HCT116 (cell line): ENCODE results near the gene PRDM2. TPM values are rescaled to one million over a fixed set of nuclear protein-coding genes. Genes with fewer than 3 reads are reported as not detected.

Experiments used
- ATAC-seq: fragments of 200-7000 bp; cut with Tn5 transposase; 2 replicates; pipeline ENCODE4 v1.9.1; 2020; ENCODE audit warnings: mild to moderate bottlenecking, moderate library complexity
- BruUV-seq: library from RNA; stranded (reverse); fragments of 400-500 nt; replicated peaks from 2 replicates; lab custom pipeline; 2021; lab: Mats Ljungman, UMichigan
- CTCF ChIA-PET: fragments of 300-600 bp; sonication (Branson Sonifier 250); formaldehyde crosslinking; loops from one replicate; lab custom pipeline; 2021; ENCODE audit warnings: antibody characterized with exemption; lab: Charles Lee
- POLR2A ChIA-PET: fragments of 300-600, 350-600 bp; sonication (Branson Sonifier 250); formaldehyde crosslinking; loops from one replicate; lab custom pipeline; 2021; ENCODE audit warnings: antibody characterized with exemption; lab: Charles Lee
- RAD21 ChIA-PET, 2 experiments: fragments of 300-600 bp; sonication (Branson Sonifier 250); formaldehyde crosslinking; loops; one replicate each; lab custom pipeline; 2023; ENCODE audit warnings: low total read pairs in 2 of 2; ENCODE audit not compliant: uncharacterized antibody in 2 of 2, unreplicated experiment in 2 of 2, low non-redundant PET in 1 of 2; lab: Charles Lee
- DNase-seq: peaks from one replicate; pipeline ENCODE4 v3.0.0-alpha.2; 2010; ENCODE audit warnings: low read depth, low spot score
- H2AFZ ChIP-seq: fragments of 200-600 bp; shearing (Covaris generic), sonication (generic); 2 replicates; pipeline ENCODE4 v1.6.1; 2017; ENCODE audit warnings: low read depth, mixed run types, mixed read lengths, antibody characterized with exemption, low read length; ENCODE audit not compliant: poor library complexity, severe bottlenecking
- H3K27ac ChIP-seq: 2 replicates; pipeline ENCODE4 v1.5.1; 2012; ENCODE audit warnings: low read depth, low read length
- H3K27me3 ChIP-seq: fragments of 200-600 bp; sonication (generic); 2 replicates; pipeline ENCODE4 v1.6.1; 2016; ENCODE audit warnings: mixed run types, low read length, mixed read lengths; ENCODE audit not compliant: insufficient read depth
- H3K36me3 ChIP-seq, 2 experiments: fragments of 200-500 bp in 1 of 2; fragments of 200-600 bp in 1 of 2; sonication (Bioruptor generic) in 1 of 2; sonication (generic) in 1 of 2; 2 replicates each; pipeline versions ENCODE4 v1.5.1 to v1.6.1; 2014 to 2016; ENCODE audit warnings: low read length in 2 of 2, inconsistent platforms in 1 of 2, mixed read lengths in 1 of 2, mixed run types in 1 of 2; ENCODE audit not compliant: insufficient read depth in 2 of 2, control insufficient read depth in 1 of 2
- H3K4me1 ChIP-seq, 2 experiments: fragments of 200-600 bp in 1 of 2; sonication (generic) in 1 of 2; 2 replicates each; pipeline versions ENCODE4 v1.5.1 to v1.6.1; 2012 to 2017; ENCODE audit warnings: low read length in 2 of 2, inconsistent platforms in 1 of 2, mild to moderate bottlenecking in 1 of 2, mixed read lengths in 1 of 2, mixed run types in 1 of 2, moderate library complexity in 1 of 2; ENCODE audit not compliant: insufficient read depth in 2 of 2, control insufficient read depth in 1 of 2
- H3K4me2 ChIP-seq: fragments of 200-600 bp; sonication (generic); 2 replicates; pipeline ENCODE4 v1.6.1; 2017; ENCODE audit warnings: mixed run types, low read length, mixed read lengths
- H3K4me3 ChIP-seq, 2 experiments: fragments of 200-600 bp in 1 of 2; sonication (generic) in 1 of 2; replicated peaks in 1 of 2; 2 replicates each; pipeline ENCODE4 v1.5.1; 2011 to 2016; ENCODE audit warnings: low read length in 2 of 2, control low read depth in 1 of 2, low read depth in 1 of 2, mild to moderate bottlenecking in 1 of 2, mixed read lengths in 1 of 2, mixed run types in 1 of 2
- H3K79me2 ChIP-seq: fragments of 200-600 bp; sonication (generic); 2 replicates; pipeline ENCODE4 v1.6.1; 2017; ENCODE audit warnings: mild to moderate bottlenecking, mixed run types, low read length, moderate library complexity, mixed read lengths; ENCODE audit not compliant: insufficient read depth
- H3K9ac ChIP-seq: fragments of 200-600 bp; sonication (generic); 2 replicates; pipeline ENCODE4 v1.6.1; 2016; ENCODE audit warnings: low read length, mixed read lengths
- H3K9me2 ChIP-seq: fragments of 200-600 bp; sonication (generic), shearing (Covaris generic); 2 replicates; pipeline ENCODE4 v1.6.1; 2017; ENCODE audit warnings: mixed run types, mild to moderate bottlenecking, moderate library complexity; ENCODE audit not compliant: insufficient read depth
- H3K9me3 ChIP-seq, 2 experiments: fragments of 200-500 bp in 1 of 2; fragments of 200-600 bp in 1 of 2; sonication (Bioruptor generic) in 1 of 2; sonication (generic) in 1 of 2; 2 replicates each; pipeline ENCODE4 v1.6.1; 2014 to 2017; ENCODE audit warnings: low read length in 2 of 2, mixed read lengths in 2 of 2, inconsistent platforms in 1 of 2, low read depth in 1 of 2, mild to moderate bottlenecking in 1 of 2, mixed run types in 1 of 2, moderate library complexity in 1 of 2; ENCODE audit not compliant: control insufficient read depth in 1 of 2, insufficient read depth in 1 of 2
- H4K20me1 ChIP-seq: fragments of 200-600 bp; sonication (generic), shearing (Covaris generic); 2 replicates; pipeline ENCODE4 v1.6.1; 2017; ENCODE audit warnings: mixed run types, mild to moderate bottlenecking, moderate library complexity; ENCODE audit not compliant: insufficient read depth
- CBX3 ChIP-seq: IDR thresholded peaks from 2 replicates; pipeline ENCODE4 v1.6.1; 2012; ENCODE audit warnings: low read depth
- CEBPB ChIP-seq: IDR thresholded peaks from 2 replicates; pipeline ENCODE4 v1.6.1; 2012; ENCODE audit warnings: low read depth
- ELF1 ChIP-seq: IDR thresholded peaks from 2 replicates; pipeline ENCODE4 v1.6.1; 2012; ENCODE audit warnings: low read depth, borderline replicate concordance
- EZH2 ChIP-seq: fragments of 200-600 bp; sonication (generic); IDR thresholded peaks from 2 replicates; pipeline ENCODE4 v1.6.1; 2017; ENCODE audit warnings: antibody characterized with exemption, mixed run types
- EZH2phosphoT487 ChIP-seq: fragments of 200-600 bp; IDR thresholded peaks from 2 replicates; pipeline ENCODE4 v1.6.1; 2018; ENCODE audit warnings: antibody characterized with exemption, borderline replicate concordance
- FOSL1 ChIP-seq: IDR thresholded peaks from 2 replicates; pipeline ENCODE4 v1.6.1; 2012; ENCODE audit warnings: low read depth
- JUND ChIP-seq: IDR thresholded peaks from 2 replicates; pipeline ENCODE4 v1.6.1; 2012
- POLR2A ChIP-seq: IDR thresholded peaks from 2 replicates; pipeline ENCODE4 v1.7.0; 2011; ENCODE audit warnings: borderline replicate concordance; ENCODE audit not compliant: insufficient read depth, insufficient read length; ENCODE audit errors: extremely low read depth
- POLR2AphosphoS5 ChIP-seq: IDR thresholded peaks from 2 replicates; pipeline ENCODE4 v1.6.1; 2011; ENCODE audit warnings: mild to moderate bottlenecking, low read depth, low read length, moderate library complexity
- SIN3A ChIP-seq: IDR thresholded peaks from 2 replicates; pipeline ENCODE4 v1.6.1; 2012; ENCODE audit warnings: low read depth
- SRF ChIP-seq: IDR thresholded peaks from 2 replicates; pipeline ENCODE4 v1.6.1; 2012; ENCODE audit warnings: low read depth
- TCF7L2 ChIP-seq: IDR thresholded peaks from 2 replicates; pipeline ENCODE4 v1.7.0; 2011; ENCODE audit warnings: borderline replicate concordance, inconsistent platforms; ENCODE audit not compliant: insufficient read depth, insufficient read length; ENCODE audit errors: extremely low read depth
- YY1 ChIP-seq: IDR thresholded peaks from 2 replicates; pipeline ENCODE4 v1.6.1; 2011; ENCODE audit warnings: low read length, low read depth, moderate library complexity, mild to moderate bottlenecking; ENCODE audit not compliant: insufficient replicate concordance; ENCODE audit errors: extremely low read depth
- intact Hi-C: fragments of 100-400 bp; cut with micrococcal nuclease; formaldehyde crosslinking; loops from 2 replicates; pipeline ENCODE4 v1.10.0; 2022
- total RNA-seq: library from RNA; stranded (reverse); gene quantifications from one replicate; pipeline ENCODE4 v1.2.1, GENCODE V29; 2021; ENCODE audit not compliant: unreplicated experiment
- TF ChIP-seq, protein P1 (sequence below): IDR thresholded peaks from 2 replicates; pipeline ENCODE4 v1.6.1; 2011; ENCODE audit warnings: mild to moderate bottlenecking, low read length, moderate library complexity; ENCODE audit not compliant: insufficient replicate concordance; ENCODE audit errors: extremely low read depth
- TF ChIP-seq, protein P2 (sequence below): IDR thresholded peaks from 2 replicates; pipeline ENCODE4 v1.6.1; 2012
- TF ChIP-seq, protein P3 (sequence below): IDR thresholded peaks from 2 replicates; pipeline ENCODE4 v1.6.1; 2012

Gene PRDM2
- total RNA-seq, 1 experiment from 2014 or later = 17.3 TPM

DNA sequence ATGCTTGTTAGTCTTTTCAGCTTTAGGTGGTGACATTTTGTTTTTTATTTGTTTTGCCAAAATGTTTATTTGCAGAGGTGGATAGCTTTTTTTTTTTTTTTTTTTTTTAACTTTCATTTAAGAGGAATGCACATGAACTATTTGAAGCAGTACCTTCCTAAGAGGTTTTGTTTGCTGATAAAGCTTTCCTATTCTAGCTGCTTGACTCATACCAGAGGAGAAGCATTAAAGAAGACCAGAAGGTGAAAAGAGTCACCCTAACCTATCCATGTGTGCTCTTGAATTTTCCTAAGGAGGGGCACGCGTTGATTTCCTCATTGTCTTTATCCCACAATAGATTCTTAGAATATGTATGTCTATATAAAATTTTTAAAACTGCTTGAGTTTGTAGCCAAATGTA is 57.7 kb downstream of the PRDM2 start:
- RAD21 ChIA-PET = no interaction called here

DNA sequence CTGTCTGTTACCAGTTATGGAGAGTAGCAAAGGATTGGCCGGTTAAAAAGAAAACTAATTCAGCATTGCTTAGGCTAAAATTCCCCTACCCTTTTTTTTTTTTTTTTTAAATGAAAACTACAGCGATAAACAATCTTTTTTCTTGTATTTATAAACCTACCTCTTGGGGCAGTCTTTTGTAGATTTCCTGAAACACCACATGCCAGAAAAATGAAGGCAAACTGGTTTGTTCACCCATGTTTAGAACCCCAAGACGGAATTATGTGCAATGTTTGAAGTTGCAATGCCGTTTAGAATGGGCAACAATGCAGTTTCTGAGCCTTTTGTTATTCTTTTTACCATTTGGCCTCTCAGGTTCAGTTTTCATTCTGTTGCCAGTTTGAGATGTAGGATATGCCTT is 59.1 kb downstream of the PRDM2 start:
- peak overlapping the region; percentile 44; the same call in 1 of the 2 replicates for H3K9ac ChIP-seq
- no peaks in the 10 kb centered on the region for H3K9me3 ChIP-seq
- H2AFZ ChIP-seq = no peak overlapping the region
- peaks cover 97% of the 10 kb centered on the region for H3K79me2 ChIP-seq
- intact Hi-C loops = no loop called here
- peak overlapping the region in 1 of 2 experiments; percentile 29; a peak in 2 of 4 replicates for H3K4me3 ChIP-seq
- no peaks in the 10 kb centered on the region for H3K27me3 ChIP-seq
- ChIA-PET POLR2A (no interaction called here), CTCF (no interaction called here), RAD21 (no interaction called here)
- peak overlapping the region; percentile 75 for H3K4me2 ChIP-seq
- H3K36me3 ChIP-seq = no peaks in the 10 kb centered on the region
- H3K27ac ChIP-seq = peak overlapping the region; percentile 46; the same call in 1 of the 2 replicates
- peaks cover 11% of the 10 kb centered on the region; the same call in 1 of the 2 replicates for H4K20me1 ChIP-seq
- H3K4me1 ChIP-seq = peaks cover 42 to 45% of the 10 kb centered on the region in 2 experiments
- DNase-seq (peak; percentile 68), ATAC-seq (peak; percentile 61)
- no TSS peak for BruUV-seq
- no peaks in the 10 kb centered on the region for H3K9me2 ChIP-seq
- TF ChIP-seq, protein P1, sequence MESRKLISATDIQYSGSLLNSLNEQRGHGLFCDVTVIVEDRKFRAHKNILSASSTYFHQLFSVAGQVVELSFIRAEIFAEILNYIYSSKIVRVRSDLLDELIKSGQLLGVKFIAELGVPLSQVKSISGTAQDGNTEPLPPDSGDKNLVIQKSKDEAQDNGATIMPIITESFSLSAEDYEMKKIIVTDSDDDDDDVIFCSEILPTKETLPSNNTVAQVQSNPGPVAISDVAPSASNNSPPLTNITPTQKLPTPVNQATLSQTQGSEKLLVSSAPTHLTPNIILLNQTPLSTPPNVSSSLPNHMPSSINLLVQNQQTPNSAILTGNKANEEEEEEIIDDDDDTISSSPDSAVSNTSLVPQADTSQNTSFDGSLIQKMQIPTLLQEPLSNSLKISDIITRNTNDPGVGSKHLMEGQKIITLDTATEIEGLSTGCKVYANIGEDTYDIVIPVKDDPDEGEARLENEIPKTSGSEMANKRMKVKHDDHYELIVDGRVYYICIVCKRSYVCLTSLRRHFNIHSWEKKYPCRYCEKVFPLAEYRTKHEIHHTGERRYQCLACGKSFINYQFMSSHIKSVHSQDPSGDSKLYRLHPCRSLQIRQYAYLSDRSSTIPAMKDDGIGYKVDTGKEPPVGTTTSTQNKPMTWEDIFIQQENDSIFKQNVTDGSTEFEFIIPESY = no peak
- no peak for TF ChIP-seq TCF7L2
- TF ChIP-seq, protein P2, sequence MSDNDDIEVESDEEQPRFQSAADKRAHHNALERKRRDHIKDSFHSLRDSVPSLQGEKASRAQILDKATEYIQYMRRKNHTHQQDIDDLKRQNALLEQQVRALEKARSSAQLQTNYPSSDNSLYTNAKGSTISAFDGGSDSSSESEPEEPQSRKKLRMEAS = peak; percentile 67
- peak; percentile 80 for TF ChIP-seq CEBPB
- peak; percentile 69 for TF ChIP-seq CBX3
- no peak for TF ChIP-seq YY1
- no peak for TF ChIP-seq EZH2phosphoT487
- TF ChIP-seq ELF1 = no peak; the same call in 1 of the 2 replicates
- TF ChIP-seq SIN3A = no peak
- TF ChIP-seq EZH2 = no peak
- no peak for TF ChIP-seq POLR2A
- 0 out of 2 replicates have a peak, but pooled peaks have one; percentile 38 for TF ChIP-seq POLR2AphosphoS5

More for the DNA sequence above, 57.7 kb downstream of the PRDM2 start:
- Histone ChIP-seq H3K27ac (no peak overlapping the region), H2AFZ (no peak overlapping the region), H4K20me1 (peaks cover 3% of the 10 kb centered on the region; the same call in 1 of the 2 replicates), H3K9me3 (no peaks in the 10 kb centered on the region), H3K27me3 (no peaks in the 10 kb centered on the region), H3K36me3 (no peaks in the 10 kb centered on the region), H3K9me2 (no peaks in the 10 kb centered on the region), H3K4me2 (peak overlapping the region; percentile 75), H3K4me3 (no peak overlapping the region), H3K79me2 (peaks cover 97% of the 10 kb centered on the region), H3K4me1 (peaks cover 38 to 39% of the 10 kb centered on the region in 2 experiments), H3K9ac (no peak overlapping the region)
- no TSS peak for BruUV-seq
- CTCF ChIA-PET = interaction anchor here (0.7 to 0.9 kb wide), 3 partner anchors 8 to 31 kb away, joined by 3 read pairs; no protein-coding TSS in a partner anchor
- POLR2A ChIA-PET = interaction anchor here (1.1 kb wide), 1 partner anchor 8 kb away, joined by 8 read pairs; no protein-coding TSS in a partner anchor
- ATAC-seq (no peak), DNase-seq (no peak)
- intact Hi-C loops = no loop called here
- TF ChIP-seq EZH2 (no peak), JUND (no peak), SIN3A (no peak), FOSL1 (no peak), SRF (no peak), ELF1 (no peak)
- TF ChIP-seq, protein P2 = no peak
- TF ChIP-seq, protein P3, sequence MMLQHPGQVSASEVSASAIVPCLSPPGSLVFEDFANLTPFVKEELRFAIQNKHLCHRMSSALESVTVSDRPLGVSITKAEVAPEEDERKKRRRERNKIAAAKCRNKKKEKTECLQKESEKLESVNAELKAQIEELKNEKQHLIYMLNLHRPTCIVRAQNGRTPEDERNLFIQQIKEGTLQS = no peak
